ENCODE results near the gene MELK.
"Not testable (repeated sequence)": the region's sequence is repeated elsewhere in the genome, so short reads cannot be mapped to it uniquely, and the experiment has no call there.

MELK gene

DNA sequence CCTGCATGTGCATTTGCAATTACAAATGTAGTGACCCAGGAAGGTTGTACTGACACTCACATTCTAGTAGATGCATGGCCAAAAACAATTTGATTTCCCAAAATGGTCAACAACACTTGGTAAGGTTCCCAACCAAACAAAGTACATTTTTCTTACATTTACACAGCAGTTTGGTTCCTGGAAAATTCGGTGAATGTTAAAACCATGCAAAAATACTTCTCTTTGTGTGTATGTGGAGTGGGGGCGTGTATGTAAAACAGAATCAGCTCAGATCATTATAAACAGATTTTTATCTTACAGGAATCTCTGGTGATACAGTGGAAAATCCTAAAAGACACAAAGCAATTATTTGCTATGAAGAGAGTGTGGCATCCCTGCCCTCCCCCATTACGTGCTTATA is 25.1 kb upstream of the MELK start:
- Histone ChIP-seq H4K8ac (ENCODE audit: low read depth, low read length) (no peak overlapping the region), H3K18ac (ENCODE audit: low read length) (no peak overlapping the region), H3K4ac (ENCODE audit: low read length) (no peak overlapping the region), H3K4me3 (ENCODE audit: low read length in 2 of 2) (no peak overlapping the region), H3K9ac (ENCODE audit: low read depth, low read length, poor library complexity) (no peak overlapping the region), H3K23ac (ENCODE audit: low read depth, low read length, poor library complexity) (no peak overlapping the region), H2BK120ac (ENCODE audit: low read depth, low read length) (no peak overlapping the region), H3K4me1 (ENCODE audit: control insufficient read depth in 2 of 2, insufficient read depth in 1 of 2, low read depth in 1 of 2, low read length in 2 of 2) (no peaks in the 10 kb centered on the region), H4K91ac (ENCODE audit: low read depth, low read length, poor library complexity) (no peak overlapping the region), H2BK5ac (ENCODE audit: low read length) (no peak overlapping the region), H2BK15ac (ENCODE audit: low read length) (no peak overlapping the region), H2AK5ac (ENCODE audit: low read depth, low read length) (no peak overlapping the region), H3K4me2 (ENCODE audit: insufficient read depth, low read length, poor library complexity, severe bottlenecking) (no peak overlapping the region), H3K27me3 (ENCODE audit: control insufficient read depth in 3 of 3, insufficient read depth in 3 of 3, low read depth in 1 of 3, low read length in 3 of 3) (no peaks in the 10 kb centered on the region), H2BK12ac (ENCODE audit: low read length) (no peak overlapping the region), H2AFZ (ENCODE audit: low read length) (no peak overlapping the region), H3K79me1 (ENCODE audit: low read depth, low read length) (no peaks in the 10 kb centered on the region), H3K14ac (ENCODE audit: low read length) (no peak overlapping the region), H3K27ac (replicated peaks; ENCODE audit: low read length) (no peak overlapping the region), H3K9me3 (replicated peaks in 1 of 2; ENCODE audit: control insufficient read depth in 2 of 2, insufficient read depth in 1 of 2, low read depth in 1 of 2, low read length in 2 of 2) (no peaks in the 10 kb centered on the region), H3K36me3 (replicated peaks in 1 of 2; ENCODE audit: control insufficient read depth in 2 of 2, insufficient read depth in 2 of 2, low read length in 2 of 2) (no peaks in the 10 kb centered on the region)
- DNase-seq (ENCODE audit: low spot score), result no peak
- WGBS, 2 donors (ENCODE audit: extremely low coverage in 2 of 2, insufficient read length in 2 of 2, insufficient replicate concordance in 1 of 2), result no CpG with 5 or more reads among the region's 3 CpGs

DNA sequence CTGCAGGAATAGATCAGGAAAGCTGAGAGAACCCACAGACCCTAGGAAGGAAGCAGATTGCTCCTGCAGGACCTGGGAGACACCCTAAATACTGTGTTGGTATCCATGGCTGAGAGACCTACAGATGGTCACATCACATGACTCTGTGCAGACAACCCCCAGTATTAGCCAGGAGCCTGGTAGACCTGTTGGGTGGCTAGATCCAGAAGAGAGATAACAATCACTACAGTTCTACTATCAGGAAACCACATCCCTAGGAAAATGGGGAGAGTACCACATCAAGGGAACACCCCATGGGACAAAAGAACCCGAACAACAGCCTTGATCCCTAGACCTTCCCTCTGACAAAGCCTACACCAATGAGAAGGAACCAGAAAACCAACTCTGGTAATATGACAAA is 24.2 kb upstream of the MELK start:
- no peak overlapping the region for H3K9ac ChIP-seq (ENCODE audit: low read depth, low read length, poor library complexity)
- H4K91ac ChIP-seq (ENCODE audit: low read depth, low read length, poor library complexity), result no peak overlapping the region
- no peak overlapping the region for H2BK5ac ChIP-seq (ENCODE audit: low read length)
- no peaks in the 10 kb centered on the region for H3K9me3 ChIP-seq (replicated peaks in 1 of 2; ENCODE audit: control insufficient read depth in 2 of 2, insufficient read depth in 1 of 2, low read depth in 1 of 2, low read length in 2 of 2)
- DNase-seq (ENCODE audit: low spot score), result no peak
- no peak overlapping the region for H4K8ac ChIP-seq (ENCODE audit: low read depth, low read length)
- H2BK12ac ChIP-seq (ENCODE audit: low read length), result no peak overlapping the region
- H3K27me3 ChIP-seq (ENCODE audit: control insufficient read depth in 3 of 3, insufficient read depth in 3 of 3, low read depth in 1 of 3, low read length in 3 of 3), result no peaks in the 10 kb centered on the region
- H3K36me3 ChIP-seq (replicated peaks in 1 of 2; ENCODE audit: control insufficient read depth in 2 of 2, insufficient read depth in 2 of 2, low read length in 2 of 2), result no peaks in the 10 kb centered on the region
- no peak overlapping the region for H2AFZ ChIP-seq (ENCODE audit: low read length)
- H3K4me1 ChIP-seq (ENCODE audit: control insufficient read depth in 2 of 2, insufficient read depth in 1 of 2, low read depth in 1 of 2, low read length in 2 of 2), result no peaks in the 10 kb centered on the region
- H2AK5ac ChIP-seq (ENCODE audit: low read depth, low read length), result no peak overlapping the region
- no peak overlapping the region for H3K18ac ChIP-seq (ENCODE audit: low read length)
- no peak overlapping the region for H2BK120ac ChIP-seq (ENCODE audit: low read depth, low read length)
- H3K4me3 ChIP-seq (ENCODE audit: low read length in 2 of 2), result no peak overlapping the region
- H3K27ac ChIP-seq (replicated peaks; ENCODE audit: low read length), result no peak overlapping the region
- no peak overlapping the region for H2BK15ac ChIP-seq (ENCODE audit: low read length)
- H3K4me2 ChIP-seq (ENCODE audit: insufficient read depth, low read length, poor library complexity, severe bottlenecking), result no peak overlapping the region
- WGBS, 2 donors (ENCODE audit: extremely low coverage in 2 of 2, insufficient read length in 2 of 2, insufficient replicate concordance in 1 of 2), result no CpG with 5 or more reads among the region's 1 CpG
- H3K23ac ChIP-seq (ENCODE audit: low read depth, low read length, poor library complexity), result no peak overlapping the region
- H3K79me1 ChIP-seq (ENCODE audit: low read depth, low read length), result no peaks in the 10 kb centered on the region
- no peak overlapping the region for H3K14ac ChIP-seq (ENCODE audit: low read length)
- no peak overlapping the region for H3K4ac ChIP-seq (ENCODE audit: low read length)

DNA sequence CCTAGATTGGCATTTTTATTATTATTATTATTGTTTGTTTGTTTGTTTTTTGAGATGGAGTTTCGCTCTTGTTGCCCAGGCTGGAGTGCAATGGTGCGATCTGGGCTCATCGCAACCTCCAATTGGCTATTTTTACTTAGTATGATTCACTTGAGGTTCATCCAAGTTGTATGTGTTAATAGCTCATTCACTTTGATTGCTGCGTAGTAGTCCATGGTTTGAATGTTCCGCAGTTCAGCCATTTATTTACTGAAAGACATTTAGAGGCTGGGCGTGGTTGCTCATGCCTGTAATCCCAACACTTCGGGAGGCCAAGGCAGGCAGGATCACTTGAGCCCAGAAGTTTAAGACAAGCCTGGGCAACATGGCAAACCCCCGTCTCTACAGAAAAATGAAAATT is 22.6 kb upstream of the MELK start:
- H3K36me3 ChIP-seq (replicated peaks in 1 of 2; ENCODE audit: control insufficient read depth in 2 of 2, insufficient read depth in 2 of 2, low read length in 2 of 2), result no peaks in the 10 kb centered on the region
- no peak overlapping the region for H3K18ac ChIP-seq (ENCODE audit: low read length)
- no peak overlapping the region for H3K14ac ChIP-seq (ENCODE audit: low read length)
- no peak overlapping the region for H3K4me3 ChIP-seq (ENCODE audit: low read length in 2 of 2)
- no CpG with 5 or more reads among the region's 8 CpGs for WGBS, 2 donors (ENCODE audit: extremely low coverage in 2 of 2, insufficient read length in 2 of 2, insufficient replicate concordance in 1 of 2)
- no peaks in the 10 kb centered on the region for H3K9me3 ChIP-seq (replicated peaks in 1 of 2; ENCODE audit: control insufficient read depth in 2 of 2, insufficient read depth in 1 of 2, low read depth in 1 of 2, low read length in 2 of 2)
- no peak overlapping the region for H3K4me2 ChIP-seq (ENCODE audit: insufficient read depth, low read length, poor library complexity, severe bottlenecking)
- H3K4ac ChIP-seq (ENCODE audit: low read length), result no peak overlapping the region
- H3K27me3 ChIP-seq (ENCODE audit: control insufficient read depth in 3 of 3, insufficient read depth in 3 of 3, low read depth in 1 of 3, low read length in 3 of 3), result no peaks in the 10 kb centered on the region
- no peak overlapping the region for H3K9ac ChIP-seq (ENCODE audit: low read depth, low read length, poor library complexity)
- H4K91ac ChIP-seq (ENCODE audit: low read depth, low read length, poor library complexity), result no peak overlapping the region
- no peak for DNase-seq (ENCODE audit: low spot score)
- no peak overlapping the region for H2BK12ac ChIP-seq (ENCODE audit: low read length)
- no peak overlapping the region for H3K23ac ChIP-seq (ENCODE audit: low read depth, low read length, poor library complexity)
- no peak overlapping the region for H2AFZ ChIP-seq (ENCODE audit: low read length)
- no peaks in the 10 kb centered on the region for H3K4me1 ChIP-seq (ENCODE audit: control insufficient read depth in 2 of 2, insufficient read depth in 1 of 2, low read depth in 1 of 2, low read length in 2 of 2)
- no peak overlapping the region for H2BK5ac ChIP-seq (ENCODE audit: low read length)
- H2AK5ac ChIP-seq (ENCODE audit: low read depth, low read length), result no peak overlapping the region
- no peak overlapping the region for H4K8ac ChIP-seq (ENCODE audit: low read depth, low read length)
- no peaks in the 10 kb centered on the region for H3K79me1 ChIP-seq (ENCODE audit: low read depth, low read length)
- no peak overlapping the region for H2BK15ac ChIP-seq (ENCODE audit: low read length)
- H2BK120ac ChIP-seq (ENCODE audit: low read depth, low read length), result no peak overlapping the region
- H3K27ac ChIP-seq (replicated peaks; ENCODE audit: low read length), result no peak overlapping the region

DNA sequence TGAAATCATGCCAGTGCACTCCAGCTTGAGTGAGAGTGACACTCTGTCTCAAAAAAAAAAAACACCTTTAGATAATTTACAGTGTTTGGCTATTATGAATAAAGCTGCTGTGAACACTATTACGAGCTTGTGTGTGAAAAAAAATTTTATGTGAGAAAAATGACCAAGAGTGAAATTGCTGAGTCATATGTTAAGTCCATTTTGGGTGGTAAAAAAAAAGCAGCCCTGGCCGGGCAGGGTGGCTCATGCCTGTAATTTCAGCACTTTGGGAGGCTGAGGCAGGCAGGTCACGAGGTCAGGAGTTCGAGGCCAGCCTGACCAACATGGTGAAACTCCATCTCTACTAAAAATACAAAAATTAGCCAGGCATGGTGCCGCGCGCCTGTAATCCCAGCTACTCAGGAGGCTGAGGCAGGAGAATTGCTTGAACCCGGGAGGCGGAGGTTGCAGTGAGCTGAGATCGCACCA is 22.0 kb upstream of the MELK start:
- H2BK5ac ChIP-seq (ENCODE audit: low read length); DNase-seq (ENCODE audit: low spot score); H3K79me1 ChIP-seq (ENCODE audit: low read depth, low read length); H3K23ac ChIP-seq (ENCODE audit: low read depth, low read length, poor library complexity); H3K9me3 ChIP-seq (replicated peaks in 1 of 2; ENCODE audit: control insufficient read depth in 2 of 2, insufficient read depth in 1 of 2, low read depth in 1 of 2, low read length in 2 of 2); H3K36me3 ChIP-seq (replicated peaks in 1 of 2; ENCODE audit: control insufficient read depth in 2 of 2, insufficient read depth in 2 of 2, low read length in 2 of 2); H3K4me2 ChIP-seq (ENCODE audit: insufficient read depth, low read length, poor library complexity, severe bottlenecking); H3K18ac ChIP-seq (ENCODE audit: low read length); H4K8ac ChIP-seq (ENCODE audit: low read depth, low read length); H3K4me3 ChIP-seq (ENCODE audit: low read length in 2 of 2); H3K4ac ChIP-seq (ENCODE audit: low read length); H3K4me1 ChIP-seq (ENCODE audit: control insufficient read depth in 2 of 2, insufficient read depth in 1 of 2, low read depth in 1 of 2, low read length in 2 of 2); H3K14ac ChIP-seq (ENCODE audit: low read length); H2BK12ac ChIP-seq (ENCODE audit: low read length); H2BK120ac ChIP-seq (ENCODE audit: low read depth, low read length); H4K91ac ChIP-seq (ENCODE audit: low read depth, low read length, poor library complexity); H3K27ac ChIP-seq (replicated peaks; ENCODE audit: low read length); H2BK15ac ChIP-seq (ENCODE audit: low read length); H2AFZ ChIP-seq (ENCODE audit: low read length); H2AK5ac ChIP-seq (ENCODE audit: low read depth, low read length); H3K27me3 ChIP-seq (ENCODE audit: control insufficient read depth in 3 of 3, insufficient read depth in 3 of 3, low read depth in 1 of 3, low read length in 3 of 3); H3K9ac ChIP-seq (ENCODE audit: low read depth, low read length, poor library complexity): not testable (repeated sequence)
- WGBS, 2 donors (ENCODE audit: extremely low coverage in 2 of 2, insufficient read length in 2 of 2, insufficient replicate concordance in 1 of 2), result no CpG with 5 or more reads among the region's 10 CpGs
